ENCODE results near the gene WAC.
A peak's percentile ranks its signal among the peaks of the same experiment; 100 is the strongest.
"Not testable (repeated sequence)": the region's sequence is repeated elsewhere in the genome, so short reads cannot be mapped to it uniquely, and the experiment has no call there.

WAC gene

GRCh38 chr10:28532337-28533185 lies at the start of gene WAC:
Gene WAC, plus strand, starts transcription at chr10:28533118. Its CDS starts 462 bp downstream, at chr10:28533580.
- DNase-seq, result peak; percentile 98

GRCh38 chr10:28489206-28489605 lies 43.7 kb upstream of the WAC start:
- DNase-seq, result no peak

- peak; percentile 28 for DNase-seq
These were observed 42.6 kb upstream of the WAC start for GRCh38 chr10:28490256-28490865.

GRCh38 chr10:28492116-28492920 lies 40.6 kb upstream of the WAC start:
- peak; percentile 68 for DNase-seq

- no peak for DNase-seq
These were observed 38.5 kb upstream of the WAC start for GRCh38 chr10:28494420-28494819.

GRCh38 chr10:28495084-28495483 lies 37.8 kb upstream of the WAC start:
- no peak for DNase-seq

GRCh38 chr10:28496017-28496416 lies 36.9 kb upstream of the WAC start:
- no peak for DNase-seq

- DNase-seq, result no peak
These were observed 36.4 kb upstream of the WAC start for GRCh38 chr10:28496481-28496961.

GRCh38 chr10:28497313-28498126 lies 35.4 kb upstream of the WAC start:
- no peak for DNase-seq

GRCh38 chr10:28500203-28500602 lies 32.7 kb upstream of the WAC start:
- not testable (repeated sequence) for DNase-seq

GRCh38 chr10:28503114-28503513 lies 29.8 kb upstream of the WAC start:
- DNase-seq, result no peak

GRCh38 chr10:28505359-28505959 lies 27.5 kb upstream of the WAC start:
- DNase-seq, result no peak

- no peak for DNase-seq
These were observed 24.5 kb upstream of the WAC start for GRCh38 chr10:28508304-28508925.

GRCh38 chr10:28509286-28509685 lies 23.6 kb upstream of the WAC start:
- DNase-seq, result no peak

- DNase-seq, result no peak
These were observed 18.3 kb upstream of the WAC start for GRCh38 chr10:28514648-28515047.

GRCh38 chr10:28520346-28520745 lies 12.6 kb upstream of the WAC start:
- no peak for DNase-seq

GRCh38 chr10:28520828-28521227 lies 12.1 kb upstream of the WAC start:
- not testable (repeated sequence) for DNase-seq

- not testable (repeated sequence) for DNase-seq
These were observed 11.0 kb upstream of the WAC start for GRCh38 chr10:28521961-28522360.

GRCh38 chr10:28523725-28524252 lies 9.1 kb upstream of the WAC start:
- no peak for DNase-seq

- DNase-seq, result no peak
These were observed 2.2 kb upstream of the WAC start for GRCh38 chr10:28530751-28531150.

GRCh38 chr10:28533186-28533564 lies 257 bp downstream of the WAC start:
- DNase-seq, result no peak

All from suppressor macrophage treated with lipopolysaccharide for 4 hours (primary cell).